Measurements from ENCODE around the gene BTNL2.

Gene BTNL2

GRCh38 chr6:32396028-32396427 is 11.0 kb downstream of the BTNL2 start:
- Histone ChIP-seq H3K36me3 (ENCODE audit: insufficient read depth) (no peaks in the 10 kb centered on the region), H2AFZ (ENCODE audit: low read depth) (no peak overlapping the region), H3K27me3 (ENCODE audit: insufficient read depth, low read depth) (no peaks in the 10 kb centered on the region), H3K9ac (no peak overlapping the region), H3K4me2 (no peak overlapping the region), H3K27ac (no peak overlapping the region), H3K4me3 (IDR thresholded peaks at IDR 0.05; ENCODE audit: insufficient read depth, low read depth, low read length) (no peak overlapping the region), H3K4me1 (ENCODE audit: low read depth, poor library complexity, severe bottlenecking) (no peaks in the 10 kb centered on the region), H3K79me2 (ENCODE audit: insufficient read depth, low read depth) (no peaks in the 10 kb centered on the region), H4K20me1 (ENCODE audit: insufficient read depth) (no peaks in the 10 kb centered on the region)
- TF ChIP-seq CTCF (conservative IDR thresholded peaks at IDR 0.05; ENCODE audit: low read depth, low read length): no peak

GRCh38 chr6:32393665-32394420 is 13.1 kb downstream of the BTNL2 start:
- Histone ChIP-seq H3K9ac (no peak overlapping the region), H3K4me2 (no peak overlapping the region), H3K36me3 (ENCODE audit: insufficient read depth) (no peaks in the 10 kb centered on the region), H3K27ac (no peak overlapping the region), H3K79me2 (ENCODE audit: insufficient read depth, low read depth) (no peaks in the 10 kb centered on the region), H3K27me3 (ENCODE audit: insufficient read depth, low read depth) (no peaks in the 10 kb centered on the region), H2AFZ (ENCODE audit: low read depth) (no peak overlapping the region), H4K20me1 (ENCODE audit: insufficient read depth) (no peaks in the 10 kb centered on the region), H3K4me1 (ENCODE audit: low read depth, poor library complexity, severe bottlenecking) (no peaks in the 10 kb centered on the region), H3K4me3 (IDR thresholded peaks at IDR 0.05; ENCODE audit: insufficient read depth, low read depth, low read length) (no peak overlapping the region)
- no peak for TF ChIP-seq CTCF (conservative IDR thresholded peaks at IDR 0.05; ENCODE audit: low read depth, low read length)

- Histone ChIP-seq H3K4me2 (no peak overlapping the region), H3K27me3 (ENCODE audit: insufficient read depth, low read depth) (no peaks in the 10 kb centered on the region), H3K4me3 (IDR thresholded peaks at IDR 0.05; ENCODE audit: insufficient read depth, low read depth, low read length) (no peak overlapping the region), H3K9ac (no peak overlapping the region), H3K4me1 (ENCODE audit: low read depth, poor library complexity, severe bottlenecking) (no peaks in the 10 kb centered on the region), H4K20me1 (ENCODE audit: insufficient read depth) (no peaks in the 10 kb centered on the region), H2AFZ (ENCODE audit: low read depth) (no peak overlapping the region), H3K36me3 (ENCODE audit: insufficient read depth) (no peaks in the 10 kb centered on the region), H3K79me2 (ENCODE audit: insufficient read depth, low read depth) (no peaks in the 10 kb centered on the region), H3K27ac (no peak overlapping the region)
- no peak for TF ChIP-seq CTCF (conservative IDR thresholded peaks at IDR 0.05; ENCODE audit: low read depth, low read length)
Measured at GRCh38 chr6:32391505-32391904, 15.5 kb downstream of the BTNL2 start.

GRCh38 chr6:32387589-32388340 is 19.2 kb downstream of the BTNL2 start:
- Histone ChIP-seq H3K4me3 (IDR thresholded peaks at IDR 0.05; ENCODE audit: insufficient read depth, low read depth, low read length) (no peak overlapping the region), H3K79me2 (ENCODE audit: insufficient read depth, low read depth) (no peaks in the 10 kb centered on the region), H3K4me2 (no peak overlapping the region), H3K4me1 (ENCODE audit: low read depth, poor library complexity, severe bottlenecking) (no peaks in the 10 kb centered on the region), H3K36me3 (ENCODE audit: insufficient read depth) (no peaks in the 10 kb centered on the region), H4K20me1 (ENCODE audit: insufficient read depth) (no peaks in the 10 kb centered on the region), H3K27me3 (ENCODE audit: insufficient read depth, low read depth) (no peaks in the 10 kb centered on the region), H2AFZ (ENCODE audit: low read depth) (no peak overlapping the region), H3K9ac (no peak overlapping the region), H3K27ac (no peak overlapping the region)
- TF ChIP-seq CTCF (conservative IDR thresholded peaks at IDR 0.05; ENCODE audit: low read depth, low read length): no peak
